Upper lobe of left lung (tissue), 4 donors: ENCODE measurements around the gene GIGYF1.

Source experiments
- EP300 ChIP-seq, 4 donors: sonication (generic); formaldehyde crosslinking; IDR thresholded peaks; one replicate each; pipeline ENCODE4 v1.5.1; 2017; ENCODE audit warnings: antibody characterized with exemption in 4 of 4, control low read depth in 2 of 4
- POLR2A ChIP-seq, 4 donors: fragments of 450-650 bp; IDR thresholded peaks; one replicate each; pipeline ENCODE4 v1.5.1; 2016 to 2017; ENCODE audit warnings: antibody characterized with exemption in 4 of 4, mild to moderate bottlenecking in 2 of 4
- POLR2AphosphoS5 ChIP-seq, 2 donors: sonication (generic); formaldehyde crosslinking; IDR thresholded peaks; one replicate each; pipeline ENCODE4 v1.5.1; 2017; ENCODE audit warnings: antibody characterized with exemption in 2 of 2
- TF ChIP-seq, protein P1 (sequence below), 6 experiments: fragments of 450-650 bp in 4 of 6; fragments of 200-600 bp in 2 of 6; sonication (generic) in 2 of 6; IDR thresholded peaks; one replicate each; pipeline ENCODE4 v1.5.1; 2016 to 2019; ENCODE audit warnings: antibody characterized with exemption in 6 of 6

DNA sequence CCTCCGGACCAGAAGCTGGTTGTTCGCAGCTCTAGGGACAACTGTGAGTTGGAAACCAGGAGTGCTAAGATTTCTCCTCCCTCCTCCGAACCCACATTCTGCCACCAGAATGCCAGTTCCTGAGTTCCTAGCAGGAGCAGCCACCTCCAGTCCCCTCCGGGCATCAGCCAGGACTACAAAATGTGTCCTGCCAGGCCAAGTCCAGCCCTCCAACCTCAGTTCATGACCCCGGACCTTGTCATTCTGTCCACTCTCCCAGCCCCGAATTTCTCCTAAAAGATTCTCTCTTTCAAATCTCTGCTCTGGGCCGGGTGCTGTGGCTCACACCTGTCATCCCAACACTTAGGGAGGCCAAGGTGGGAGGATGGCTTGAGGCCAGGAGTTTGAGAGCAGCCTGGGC lies 41.7 kb upstream of the GIGYF1 start:
- TF ChIP-seq, protein P1, sequence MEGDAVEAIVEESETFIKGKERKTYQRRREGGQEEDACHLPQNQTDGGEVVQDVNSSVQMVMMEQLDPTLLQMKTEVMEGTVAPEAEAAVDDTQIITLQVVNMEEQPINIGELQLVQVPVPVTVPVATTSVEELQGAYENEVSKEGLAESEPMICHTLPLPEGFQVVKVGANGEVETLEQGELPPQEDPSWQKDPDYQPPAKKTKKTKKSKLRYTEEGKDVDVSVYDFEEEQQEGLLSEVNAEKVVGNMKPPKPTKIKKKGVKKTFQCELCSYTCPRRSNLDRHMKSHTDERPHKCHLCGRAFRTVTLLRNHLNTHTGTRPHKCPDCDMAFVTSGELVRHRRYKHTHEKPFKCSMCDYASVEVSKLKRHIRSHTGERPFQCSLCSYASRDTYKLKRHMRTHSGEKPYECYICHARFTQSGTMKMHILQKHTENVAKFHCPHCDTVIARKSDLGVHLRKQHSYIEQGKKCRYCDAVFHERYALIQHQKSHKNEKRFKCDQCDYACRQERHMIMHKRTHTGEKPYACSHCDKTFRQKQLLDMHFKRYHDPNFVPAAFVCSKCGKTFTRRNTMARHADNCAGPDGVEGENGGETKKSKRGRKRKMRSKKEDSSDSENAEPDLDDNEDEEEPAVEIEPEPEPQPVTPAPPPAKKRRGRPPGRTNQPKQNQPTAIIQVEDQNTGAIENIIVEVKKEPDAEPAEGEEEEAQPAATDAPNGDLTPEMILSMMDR (IDR thresholded peaks at IDR 0.05): no peak
- TF ChIP-seq POLR2AphosphoS5 (IDR thresholded peaks at IDR 0.05) (no peak), POLR2A (IDR thresholded peaks at IDR 0.05) (no peak), EP300 (IDR thresholded peaks at IDR 0.05) (no peak)
